ENCODE data around the gene KIAA2012. TPM values are rescaled to one million over a fixed set of nuclear protein-coding genes. Genes with fewer than 3 reads are reported as not detected.

KIAA2012 gene
- total and polyA plus RNA-seq, 2 of the 8 experiments (the other 6 are each of a cell fraction or from before 2014, with no cell fraction given): not detected

DNA sequence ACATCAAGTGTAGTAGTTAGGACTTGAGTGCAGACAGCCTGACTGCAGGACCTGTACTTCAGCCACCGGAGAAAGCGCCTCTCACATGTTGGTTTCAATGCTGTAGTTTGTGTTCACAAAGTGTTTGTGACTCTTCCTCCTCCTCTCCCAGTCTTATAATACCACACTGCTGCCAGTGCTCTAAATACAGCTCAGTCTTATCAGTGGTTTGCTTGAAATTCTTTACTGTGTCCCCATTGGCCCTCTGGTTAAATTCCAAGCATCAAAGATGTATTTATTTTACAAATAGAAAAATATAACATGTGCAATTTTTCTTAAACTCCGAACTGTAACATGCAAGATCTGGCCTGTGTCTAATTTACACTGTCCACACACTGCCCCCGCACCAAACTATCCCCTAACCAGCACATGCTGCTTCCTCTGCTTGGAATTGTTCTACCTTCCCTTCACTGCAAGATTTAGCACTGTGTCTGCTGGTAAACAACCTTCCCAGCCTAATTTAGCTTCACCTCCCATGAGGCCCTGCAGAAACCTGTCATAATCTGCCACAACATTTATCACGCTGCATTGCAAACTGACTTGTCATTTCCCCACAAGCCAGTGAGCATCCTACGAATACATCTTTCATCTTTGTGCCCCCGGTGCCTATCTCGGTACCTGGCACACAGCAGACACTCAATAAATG, 88.2 kb downstream of the KIAA2012 start:
- Histone ChIP-seq H3K27me3 (replicated peaks in 1 of 4; ENCODE audit: control insufficient read depth in 3 of 4, extremely low read depth in 1 of 4, insufficient read depth in 3 of 4, low read length in 3 of 4) (no peaks in the 10 kb centered on the region), H2BK15ac (ENCODE audit: low read length) (no peak overlapping the region), H3K9me3 (ENCODE audit: insufficient read depth in 2 of 2, low read depth in 1 of 2, low read length in 1 of 2) (no peaks in the 10 kb centered on the region), H3K4me3 (ENCODE audit: extremely low read depth in 1 of 4, insufficient read depth in 2 of 4, low read depth in 3 of 4, low read length in 4 of 4) (no peak overlapping the region), H2AFZ (ENCODE audit: low read length) (no peak overlapping the region), H3K4ac (replicated peaks; ENCODE audit: insufficient read length, low read depth, low read length) (no peak overlapping the region), H3K23ac (ENCODE audit: insufficient read length) (no peak overlapping the region), H4K8ac (ENCODE audit: extremely low read depth, insufficient read depth, low read length) (no peak overlapping the region), H3K18ac (ENCODE audit: extremely low read depth, low read length) (no peak overlapping the region), H3K36me3 (ENCODE audit: control insufficient read depth in 2 of 4, insufficient read depth in 4 of 4, low read length in 3 of 4) (no peaks in the 10 kb centered on the region), H3K79me2 (ENCODE audit: control insufficient read depth in 1 of 2, insufficient read depth in 2 of 2, low read length in 2 of 2) (no peaks in the 10 kb centered on the region), H3K4me2 (ENCODE audit: insufficient read depth in 1 of 2, low read depth in 2 of 2, low read length in 2 of 2) (no peak overlapping the region), H3K14ac (ENCODE audit: insufficient read length) (no peak overlapping the region), H3K27ac (ENCODE audit: low read depth, low read length) (no peak overlapping the region), H2BK5ac (ENCODE audit: low read depth, low read length) (no peak overlapping the region), H2BK20ac (ENCODE audit: low read length) (no peak overlapping the region), H3K4me1 (replicated peaks in 1 of 4; ENCODE audit: control insufficient read depth in 3 of 4, insufficient read depth in 4 of 4, low read length in 3 of 4) (no peaks in the 10 kb centered on the region), H2AK5ac (ENCODE audit: low read depth, low read length) (no peak overlapping the region), H3K56ac (replicated peaks; ENCODE audit: insufficient read length, low read depth, low read length) (no peak overlapping the region), H4K20me1 (replicated peaks in 1 of 2; ENCODE audit: control insufficient read depth in 1 of 2, insufficient read depth in 2 of 2, low read length in 2 of 2) (no peaks in the 10 kb centered on the region), H2BK120ac (replicated peaks; ENCODE audit: low read depth, low read length) (no peak overlapping the region), H3K23me2 (ENCODE audit: low read depth, low read length) (no peaks in the 10 kb centered on the region), H3K79me1 (ENCODE audit: low read depth, low read length) (no peaks in the 10 kb centered on the region), H4K5ac (ENCODE audit: insufficient read length, low read depth, low read length) (no peak overlapping the region), H3K9ac (replicated peaks in 1 of 4; ENCODE audit: extremely low read depth in 1 of 4, low read depth in 3 of 4, low read length in 3 of 4) (no peak overlapping the region), H4K91ac (replicated peaks; ENCODE audit: insufficient read length, low read length) (no peak overlapping the region), H2BK12ac (ENCODE audit: low read depth, low read length) (no peak overlapping the region)
- CTCF ChIA-PET (ENCODE audit: partially characterized antibody): interaction anchor here (0.6 to 1.3 kb wide), 2 partner anchors 14 to 1113 kb away, joined by 3 to 5 read pairs; no protein-coding TSS in a partner anchor
- TF ChIP-seq POLR2AphosphoS5 (IDR thresholded peaks at IDR 0.05; ENCODE audit: low read depth, low read length) (no peak), POU5F1 (IDR thresholded peaks at IDR 0.05; ENCODE audit: low read depth, low read length) (no peak), SP1 (IDR thresholded peaks at IDR 0.05; ENCODE audit: low read depth, low read length) (no peak), SIN3A (conservative IDR thresholded peaks at IDR 0.05 in 1 of 2, IDR thresholded peaks at IDR 0.05 in 1 of 2; ENCODE audit: low read depth in 1 of 2, low read length in 2 of 2) (no peak), NRF1 (IDR thresholded peaks at IDR 0.05; ENCODE audit: low read depth, low read length) (no peak)
- DNase-seq (ENCODE audit: low read depth in 1 of 2, low spot score in 2 of 2) (no peak), FAIRE-seq (no peak)
- POLR2A ChIA-PET (ENCODE audit: partially characterized antibody): no interaction called here
- 89% methylated on average over 8 of the region's 8 CpGs; no CpG with 5 or more reads in 1 of the 2 experiments for WGBS, 2 experiments (ENCODE audit: extremely low coverage in 1 of 2, insufficient coverage in 1 of 2, insufficient read length in 1 of 2, insufficient replicate concordance in 2 of 2, low coverage in 1 of 2, low lambda C conversion rate in 2 of 2, missing lambda C conversion rate in 1 of 2)

Data from H1 (cell line).